ENCODE data around the gene BSDC1. TPM values are rescaled to one million over a fixed set of nuclear protein-coding genes. Genes with fewer than 3 reads are reported as not detected.
A peak's percentile ranks its signal among the peaks of the same experiment; 100 is the strongest.

BSDC1 gene
- polyA plus RNA-seq, 1 of the 3 experiments (the other 2 are of a cell fraction) = 51.0 TPM

GRCh38 chr1:32334864-32335534 is 59.2 kb downstream of the BSDC1 start:
- CTCF ChIA-PET = interaction anchor here (1.0 to 3.7 kb wide), 5 partner anchors 13 to 377 kb away, joined by 3 to 24 read pairs (median 5); no protein-coding TSS in a partner anchor
- H3K4me2 ChIP-seq = peak overlapping the region; percentile 98
- no peak for TF ChIP-seq POLR2AphosphoS5 (IDR thresholded peaks at IDR 0.05; ENCODE audit: low read depth, low read length)
- peak; percentile 45 for TF ChIP-seq RAD21 (IDR thresholded peaks at IDR 0.05; ENCODE audit: low read length)
- TF ChIP-seq, protein P1, sequence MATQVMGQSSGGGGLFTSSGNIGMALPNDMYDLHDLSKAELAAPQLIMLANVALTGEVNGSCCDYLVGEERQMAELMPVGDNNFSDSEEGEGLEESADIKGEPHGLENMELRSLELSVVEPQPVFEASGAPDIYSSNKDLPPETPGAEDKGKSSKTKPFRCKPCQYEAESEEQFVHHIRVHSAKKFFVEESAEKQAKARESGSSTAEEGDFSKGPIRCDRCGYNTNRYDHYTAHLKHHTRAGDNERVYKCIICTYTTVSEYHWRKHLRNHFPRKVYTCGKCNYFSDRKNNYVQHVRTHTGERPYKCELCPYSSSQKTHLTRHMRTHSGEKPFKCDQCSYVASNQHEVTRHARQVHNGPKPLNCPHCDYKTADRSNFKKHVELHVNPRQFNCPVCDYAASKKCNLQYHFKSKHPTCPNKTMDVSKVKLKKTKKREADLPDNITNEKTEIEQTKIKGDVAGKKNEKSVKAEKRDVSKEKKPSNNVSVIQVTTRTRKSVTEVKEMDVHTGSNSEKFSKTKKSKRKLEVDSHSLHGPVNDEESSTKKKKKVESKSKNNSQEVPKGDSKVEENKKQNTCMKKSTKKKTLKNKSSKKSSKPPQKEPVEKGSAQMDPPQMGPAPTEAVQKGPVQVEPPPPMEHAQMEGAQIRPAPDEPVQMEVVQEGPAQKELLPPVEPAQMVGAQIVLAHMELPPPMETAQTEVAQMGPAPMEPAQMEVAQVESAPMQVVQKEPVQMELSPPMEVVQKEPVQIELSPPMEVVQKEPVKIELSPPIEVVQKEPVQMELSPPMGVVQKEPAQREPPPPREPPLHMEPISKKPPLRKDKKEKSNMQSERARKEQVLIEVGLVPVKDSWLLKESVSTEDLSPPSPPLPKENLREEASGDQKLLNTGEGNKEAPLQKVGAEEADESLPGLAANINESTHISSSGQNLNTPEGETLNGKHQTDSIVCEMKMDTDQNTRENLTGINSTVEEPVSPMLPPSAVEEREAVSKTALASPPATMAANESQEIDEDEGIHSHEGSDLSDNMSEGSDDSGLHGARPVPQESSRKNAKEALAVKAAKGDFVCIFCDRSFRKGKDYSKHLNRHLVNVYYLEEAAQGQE (IDR thresholded peaks at IDR 0.05; ENCODE audit: low read depth, low read length) = 0 out of 2 replicates have a peak, but pooled peaks have one; percentile 12
- peak; percentile 52; the same call in 1 of the 2 replicates for TF ChIP-seq TAF1 (IDR thresholded peaks at IDR 0.05; ENCODE audit: borderline replicate concordance, low read depth, low read length)
- TF ChIP-seq MAX (IDR thresholded peaks at IDR 0.05; ENCODE audit: low read depth) = peak; percentile 40; the same call in 1 of the 2 replicates
- TF ChIP-seq ZBTB33 (IDR thresholded peaks at IDR 0.05; ENCODE audit: borderline replicate concordance, low read depth) = no peak
- peak; percentile 32; the same call in 1 of the 2 replicates for TF ChIP-seq SMC3 (IDR thresholded peaks at IDR 0.05; ENCODE audit: low read depth, low read length)
- TF ChIP-seq, protein P2, sequence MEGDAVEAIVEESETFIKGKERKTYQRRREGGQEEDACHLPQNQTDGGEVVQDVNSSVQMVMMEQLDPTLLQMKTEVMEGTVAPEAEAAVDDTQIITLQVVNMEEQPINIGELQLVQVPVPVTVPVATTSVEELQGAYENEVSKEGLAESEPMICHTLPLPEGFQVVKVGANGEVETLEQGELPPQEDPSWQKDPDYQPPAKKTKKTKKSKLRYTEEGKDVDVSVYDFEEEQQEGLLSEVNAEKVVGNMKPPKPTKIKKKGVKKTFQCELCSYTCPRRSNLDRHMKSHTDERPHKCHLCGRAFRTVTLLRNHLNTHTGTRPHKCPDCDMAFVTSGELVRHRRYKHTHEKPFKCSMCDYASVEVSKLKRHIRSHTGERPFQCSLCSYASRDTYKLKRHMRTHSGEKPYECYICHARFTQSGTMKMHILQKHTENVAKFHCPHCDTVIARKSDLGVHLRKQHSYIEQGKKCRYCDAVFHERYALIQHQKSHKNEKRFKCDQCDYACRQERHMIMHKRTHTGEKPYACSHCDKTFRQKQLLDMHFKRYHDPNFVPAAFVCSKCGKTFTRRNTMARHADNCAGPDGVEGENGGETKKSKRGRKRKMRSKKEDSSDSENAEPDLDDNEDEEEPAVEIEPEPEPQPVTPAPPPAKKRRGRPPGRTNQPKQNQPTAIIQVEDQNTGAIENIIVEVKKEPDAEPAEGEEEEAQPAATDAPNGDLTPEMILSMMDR (IDR thresholded peaks at IDR 0.05) = peak; percentile 77
- H3K36me3 ChIP-seq (replicated peaks in 1 of 2; ENCODE audit: control insufficient read depth in 1 of 2, insufficient read depth in 2 of 2, low read length in 1 of 2) = peaks cover 17 to 43% of the 10 kb centered on the region in 2 experiments
- peak overlapping the region; percentile 84 to 92 for H3K4me3 ChIP-seq (ENCODE audit: low read depth in 2 of 2, low read length in 1 of 2)
- POLR2A ChIA-PET = interaction anchor here (0.5 to 2.1 kb wide), 9 partner anchors 17 to 156 kb away, joined by 3 to 24 read pairs (median 3); partner anchors contain the start of gene TXLNA
- H3K9me2 ChIP-seq = no peaks in the 10 kb centered on the region
- H3F3A ChIP-seq (replicated peaks; ENCODE audit: insufficient read depth) = peaks cover 22% of the 10 kb centered on the region
- peak; percentile 89 for DNase-seq
- peak overlapping the region; percentile 96 for H3K9ac ChIP-seq
- peak overlapping the region; percentile 36 to 81; a peak in 3 of 4 replicates for H3K27ac ChIP-seq (ENCODE audit: low read depth in 2 of 2, low read length in 1 of 2)
- no peaks in the 10 kb centered on the region for H3K9me3 ChIP-seq
- H3K79me2 ChIP-seq (ENCODE audit: insufficient read depth) = peaks cover 44% of the 10 kb centered on the region
- 2% methylated on average over 18 of the region's 46 CpGs for WGBS (ENCODE audit: low lambda C conversion rate)
- peaks cover 33% of the 10 kb centered on the region for H4K20me1 ChIP-seq (ENCODE audit: insufficient read depth)
- peaks cover 8 to 31% of the 10 kb centered on the region in 2 experiments; a peak in 3 of 4 replicates for H3K4me1 ChIP-seq (ENCODE audit: control insufficient read depth in 1 of 2, insufficient read depth in 2 of 2, low read depth in 1 of 2, low read length in 1 of 2)
- H2AFZ ChIP-seq (ENCODE audit: low read depth) = no peak overlapping the region
- H3K27me3 ChIP-seq (ENCODE audit: insufficient read depth) = no peaks in the 10 kb centered on the region

Data from SK-N-SH (cell line).